GM21723 (cell line): ENCODE results near the gene TXNRD2.
"Not testable (repeated sequence)": the region's sequence is repeated elsewhere in the genome, so short reads cannot be mapped to it uniquely, and the experiment has no call there.

Experiments
- ATAC-seq: cut with Tn5 transposase; IDR thresholded peaks from one replicate; pipeline ENCODE4 v1.9.1; 2021; ENCODE audit warnings: mild to moderate bottlenecking, moderate library complexity; ENCODE audit not compliant: unreplicated experiment

TXNRD2 gene

DNA sequence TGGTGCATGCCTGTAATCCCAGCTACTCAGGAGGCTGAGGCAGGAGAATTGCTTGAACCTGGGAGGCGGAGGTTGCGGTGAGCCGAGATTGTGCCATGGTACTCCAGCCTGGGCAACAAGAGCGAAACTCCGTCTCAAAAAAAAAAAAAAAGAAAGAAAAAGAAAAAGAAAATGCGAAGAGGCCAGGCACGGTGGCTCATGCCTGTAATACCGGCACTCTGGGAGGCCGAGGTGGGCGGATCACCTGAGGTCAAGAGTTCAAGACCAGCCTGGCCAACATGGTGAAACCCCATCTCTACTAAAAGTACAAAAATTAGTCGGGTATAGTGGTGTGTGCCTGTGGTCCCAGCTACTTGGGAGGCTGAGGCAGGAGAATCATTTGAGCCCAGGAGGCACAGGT is 15.6 kb downstream of the TXNRD2 start:
- ATAC-seq, result not testable (repeated sequence)

DNA sequence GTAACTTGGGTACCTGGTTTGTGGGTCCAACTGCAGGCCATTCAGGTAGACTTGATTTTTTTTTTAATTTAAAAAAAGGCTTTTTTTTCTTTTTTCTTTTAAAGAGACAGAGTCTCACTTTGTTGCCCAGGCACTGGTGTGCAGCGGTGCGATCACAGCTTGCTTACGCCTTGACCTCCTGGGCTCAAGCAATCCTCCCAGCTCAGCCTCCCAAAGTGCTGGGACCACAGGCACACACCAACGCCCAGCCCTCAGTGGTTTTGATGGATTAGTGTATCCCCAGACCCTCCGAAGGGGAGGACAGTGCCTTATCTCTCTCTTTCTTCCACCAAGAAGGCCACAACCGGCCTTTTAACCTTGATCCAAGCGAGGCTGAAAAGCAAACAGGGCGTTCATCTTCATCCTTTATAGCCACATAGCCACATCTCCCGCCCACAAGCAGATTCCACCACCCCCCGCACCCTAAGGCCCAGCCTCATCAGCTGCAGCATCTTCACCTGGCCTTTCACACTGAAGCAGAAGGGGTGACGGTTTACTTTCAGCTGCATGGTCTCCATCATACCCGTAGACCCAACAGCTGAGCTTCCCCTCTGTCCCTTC is 17.6 kb downstream of the TXNRD2 start:
- no peak for ATAC-seq

DNA sequence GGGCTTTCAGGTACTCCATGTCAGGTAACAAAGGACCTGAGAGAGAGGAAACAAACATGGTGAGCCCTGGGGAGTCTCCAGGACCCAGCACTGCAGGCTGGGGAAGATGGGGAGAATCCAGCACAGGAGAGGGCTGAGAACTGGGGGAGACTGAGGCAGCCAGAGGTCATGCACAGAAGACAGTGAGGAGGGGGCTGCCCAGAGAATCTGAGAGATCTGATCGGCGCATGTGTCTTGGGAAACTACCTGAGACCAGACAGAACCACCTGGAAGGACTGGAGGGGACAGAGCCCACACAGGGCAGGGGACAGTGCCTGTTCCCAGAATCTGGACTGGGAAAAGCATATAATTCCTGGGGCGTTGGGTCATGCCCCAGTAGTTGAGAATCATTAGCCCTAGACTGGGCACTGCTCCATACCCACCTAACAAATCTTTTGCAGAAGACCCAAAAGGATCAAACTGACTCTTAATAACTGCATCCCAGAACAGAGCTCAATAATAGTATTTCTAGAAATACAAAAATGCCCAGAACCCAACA is 20.0 kb downstream of the TXNRD2 start:
- no peak for ATAC-seq

DNA sequence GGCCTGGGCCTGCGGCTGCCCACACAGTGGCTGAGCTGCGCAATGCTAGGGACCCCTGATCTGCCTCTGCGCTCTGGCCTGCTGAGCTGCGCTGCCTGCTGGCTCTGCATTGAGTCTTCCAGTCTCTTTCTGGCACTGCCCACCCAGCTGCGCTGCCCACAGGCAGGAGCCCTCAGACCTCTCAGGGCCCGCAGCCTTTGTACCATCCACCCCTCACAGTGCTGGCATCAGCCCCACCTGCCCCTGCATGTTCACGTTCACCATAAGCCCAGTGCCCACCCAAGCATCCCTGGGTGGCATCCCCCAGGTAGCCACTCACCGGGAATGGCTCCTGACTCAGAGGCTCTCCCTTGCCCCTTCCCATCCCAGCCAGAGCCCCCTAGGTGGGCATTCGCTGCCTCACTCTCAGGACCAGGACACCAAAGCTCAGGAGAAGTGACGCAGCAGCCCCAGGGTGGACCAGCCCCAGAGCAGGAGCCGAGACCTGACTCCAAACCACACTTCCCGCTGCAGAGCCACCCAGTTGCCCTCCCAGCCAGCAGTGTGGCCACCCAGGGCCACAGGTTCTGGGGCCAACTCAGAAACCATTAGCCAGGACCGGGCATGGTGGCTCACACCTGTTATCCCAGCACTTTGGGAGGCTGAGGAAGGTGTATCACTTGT is 21.8 kb downstream of the TXNRD2 start:
- no peak for ATAC-seq

DNA sequence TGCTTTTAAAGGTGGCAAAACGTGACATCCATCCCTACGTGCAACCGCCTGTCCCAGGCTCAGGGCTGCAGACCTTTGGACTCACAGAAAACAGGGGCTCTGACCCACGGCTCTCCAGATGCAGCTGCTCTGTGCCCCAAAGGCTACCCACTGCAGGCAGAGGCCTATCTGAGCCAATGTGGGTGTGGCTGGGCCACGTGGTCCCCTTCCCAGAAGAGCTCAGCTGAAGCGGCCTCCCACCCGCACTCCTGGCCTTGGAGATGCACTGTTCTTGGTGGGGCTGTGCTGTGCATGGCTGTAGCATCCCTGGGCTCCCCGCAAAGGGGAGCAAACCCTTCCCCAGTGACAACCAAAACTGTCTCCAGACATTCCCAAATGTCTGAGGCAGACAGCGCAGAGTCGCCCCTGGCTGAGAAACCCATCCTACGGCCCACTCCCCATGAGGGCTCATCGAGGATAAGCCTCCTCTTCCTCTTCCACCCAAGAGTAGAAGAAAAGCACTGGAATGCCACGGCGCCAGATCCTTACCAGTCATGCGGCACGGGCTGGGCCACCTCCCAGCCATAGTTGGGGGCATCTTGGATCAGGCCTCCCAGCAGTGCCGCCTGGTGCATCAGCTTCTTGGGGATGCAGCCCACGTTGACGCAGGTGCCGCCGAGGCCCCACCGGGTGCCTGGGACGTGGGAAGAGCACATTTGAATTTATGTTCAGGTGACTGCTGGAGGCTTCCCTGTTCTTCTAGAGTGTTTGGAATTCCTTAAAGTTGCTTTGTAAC is 23.1 kb downstream of the TXNRD2 start:
- ATAC-seq, result no peak

DNA sequence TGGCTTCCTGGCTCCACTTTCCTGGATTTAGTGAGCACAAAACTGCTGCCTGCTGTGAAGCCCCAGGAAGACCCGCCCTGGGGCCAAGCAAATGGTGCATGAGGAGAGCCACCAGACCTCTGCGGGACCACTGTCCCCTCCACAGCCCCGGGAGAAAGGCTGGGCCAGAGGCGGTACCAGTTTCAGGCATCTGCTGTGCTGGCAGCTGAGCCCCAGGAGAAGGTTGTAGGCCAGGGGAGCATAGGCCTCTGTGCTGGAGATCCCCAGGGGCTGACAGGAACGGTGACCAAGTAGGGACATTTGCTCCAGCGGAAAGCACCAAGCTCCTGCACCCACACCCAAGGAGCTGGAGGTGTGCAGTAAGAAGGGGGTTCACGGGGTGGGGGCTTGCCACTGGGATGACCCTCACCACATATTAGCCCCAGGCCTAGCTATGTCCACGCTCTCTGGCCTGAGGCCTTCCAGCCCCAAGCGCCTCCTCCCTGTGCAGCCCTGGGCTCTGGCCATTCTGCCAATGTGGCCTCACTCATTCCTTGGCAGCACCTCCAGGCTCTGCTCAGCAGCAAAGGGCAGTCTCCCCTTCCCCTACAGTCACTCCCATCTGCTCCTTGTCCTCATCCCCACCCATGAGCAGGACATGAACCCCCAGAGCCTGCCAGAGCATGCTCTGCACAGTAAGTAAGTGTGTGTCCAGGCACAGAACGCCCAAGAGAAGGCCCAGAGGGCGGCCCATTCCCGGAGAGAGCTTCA is 24.1 kb downstream of the TXNRD2 start:
- ATAC-seq, result no peak

DNA sequence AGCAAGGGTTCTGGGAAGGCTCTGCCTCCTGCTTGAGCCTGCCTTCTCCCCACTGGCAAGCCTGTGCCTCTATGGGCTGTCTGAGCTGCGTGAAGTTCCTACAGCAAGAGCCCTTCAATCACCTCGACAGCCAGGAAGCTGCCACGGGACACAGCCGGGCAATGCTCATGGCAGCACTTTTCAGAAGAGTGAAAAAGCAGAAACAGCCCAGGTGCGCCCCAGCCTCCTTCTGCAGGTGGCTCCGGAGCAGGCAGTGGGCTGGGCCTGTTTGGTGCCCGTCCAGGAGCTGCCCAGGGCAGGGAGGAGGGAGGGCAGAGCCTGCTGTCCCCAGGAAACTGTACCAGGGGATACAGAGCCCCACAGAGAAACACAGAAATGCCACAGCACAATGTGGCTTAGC is 24.7 kb downstream of the TXNRD2 start:
- no peak for ATAC-seq

DNA sequence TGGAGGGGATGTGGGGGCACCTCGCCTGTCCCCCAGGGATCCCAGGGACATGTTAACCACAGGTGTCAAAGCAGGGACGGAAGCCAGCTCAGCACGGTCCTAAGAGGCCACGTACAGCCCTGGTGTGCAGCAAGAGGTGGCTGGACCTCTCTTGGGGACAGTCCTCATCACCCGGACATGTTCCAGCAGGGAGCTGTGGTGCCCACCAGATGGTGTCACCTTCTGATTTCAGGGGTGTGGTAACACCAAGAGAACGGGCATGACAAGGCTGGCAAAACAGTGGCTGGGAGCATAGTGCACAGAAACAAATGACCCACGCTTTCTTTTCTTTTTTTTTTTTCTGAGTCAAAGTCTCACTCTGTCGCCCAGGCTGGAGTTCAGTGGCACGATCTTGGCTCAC is 25.6 kb downstream of the TXNRD2 start:
- no peak for ATAC-seq

DNA sequence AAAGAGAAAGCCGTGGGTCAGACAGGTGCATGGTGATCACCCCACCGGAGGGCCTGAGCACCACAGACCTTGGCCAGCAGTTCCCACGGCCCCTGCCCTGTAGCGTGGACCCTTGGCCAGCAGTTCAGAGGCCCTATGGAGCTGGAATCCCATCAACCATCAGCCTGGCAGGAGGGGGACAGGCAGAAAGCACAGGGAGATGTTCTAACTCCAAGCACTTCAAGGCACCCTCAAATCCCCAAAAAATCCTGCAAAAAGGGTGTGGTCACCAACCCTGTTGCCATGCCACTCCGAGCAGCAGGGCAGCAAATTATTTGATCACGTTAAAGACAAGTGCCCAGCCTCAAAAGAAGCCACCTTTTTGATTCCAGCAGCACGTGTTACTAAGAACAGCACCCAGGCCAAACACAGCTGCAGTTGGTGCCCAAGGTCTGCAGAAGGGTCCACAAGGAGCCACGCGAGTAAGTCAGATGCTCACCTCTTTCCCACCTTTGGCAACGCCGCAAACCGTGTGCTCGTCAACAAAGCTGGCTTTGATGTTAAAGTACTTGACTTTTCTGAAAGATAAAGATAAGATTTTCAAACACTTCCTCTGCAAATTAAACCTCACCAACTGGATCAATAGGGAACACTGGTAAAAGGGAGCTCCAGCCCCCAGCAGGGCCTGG is 26.2 kb downstream of the TXNRD2 start:
- no peak for ATAC-seq

DNA sequence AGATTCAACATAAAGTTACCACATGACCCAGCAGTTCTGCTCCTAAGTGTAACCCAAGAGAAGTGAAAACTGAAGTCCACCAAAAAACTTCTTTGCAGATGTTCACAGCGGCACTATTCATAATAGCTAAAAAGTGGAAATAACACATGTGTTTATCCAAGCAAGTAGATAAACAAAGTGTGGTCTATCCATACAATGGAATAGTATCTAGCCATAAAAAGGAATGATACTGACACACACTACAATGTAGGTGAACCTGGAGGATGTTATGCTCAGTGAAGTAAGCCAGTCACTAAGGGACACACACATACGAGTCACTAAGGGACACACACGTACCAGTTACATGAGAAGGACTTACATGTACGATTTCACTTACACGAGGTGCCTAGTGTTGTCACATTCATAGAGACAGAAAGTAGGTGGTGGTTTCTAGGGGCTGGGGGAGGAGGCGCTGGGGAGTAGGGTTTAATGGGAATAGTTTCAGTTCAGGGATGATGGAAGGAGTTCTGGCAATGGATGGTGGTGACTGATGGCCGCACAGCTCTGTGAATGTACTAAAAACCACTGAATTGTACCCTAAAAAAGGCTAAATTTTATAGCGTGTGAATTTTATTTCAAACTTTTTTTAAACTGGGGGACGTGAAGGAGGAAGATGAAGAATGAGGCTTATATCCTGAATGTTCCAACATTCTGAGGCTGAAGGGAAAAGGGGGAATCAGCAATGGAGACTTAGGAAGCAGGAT is 27.2 kb downstream of the TXNRD2 start:
- ATAC-seq, result no peak

DNA sequence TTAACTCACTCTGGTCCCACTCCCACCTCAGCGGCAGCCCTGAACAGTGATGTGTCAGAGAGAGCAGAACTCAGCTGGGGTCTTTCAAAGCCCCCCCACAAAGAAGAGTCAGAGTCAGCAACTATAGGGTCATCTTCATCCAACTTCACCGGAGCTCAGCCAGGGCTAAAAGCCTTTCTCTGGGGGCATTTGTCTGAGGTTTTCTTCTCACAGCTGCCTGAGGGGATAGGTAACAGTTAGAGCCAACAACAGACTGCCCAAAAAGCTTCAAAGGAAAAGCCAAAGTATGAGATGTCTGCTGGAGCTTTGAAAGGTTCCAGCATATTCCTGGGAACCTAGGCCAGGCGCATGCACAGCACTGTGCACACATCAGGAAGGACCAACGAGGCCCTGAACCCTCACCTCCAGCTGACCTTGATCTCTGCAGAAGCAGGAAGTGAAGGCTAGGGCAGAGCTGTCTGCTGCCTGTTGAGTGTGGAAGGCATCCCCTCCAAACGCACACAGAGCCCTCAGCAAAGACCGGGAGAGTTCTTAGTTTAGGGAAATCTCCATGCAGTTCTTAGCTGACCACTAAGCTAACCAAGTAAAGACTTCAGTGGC is 28.2 kb downstream of the TXNRD2 start:
- no peak for ATAC-seq

DNA sequence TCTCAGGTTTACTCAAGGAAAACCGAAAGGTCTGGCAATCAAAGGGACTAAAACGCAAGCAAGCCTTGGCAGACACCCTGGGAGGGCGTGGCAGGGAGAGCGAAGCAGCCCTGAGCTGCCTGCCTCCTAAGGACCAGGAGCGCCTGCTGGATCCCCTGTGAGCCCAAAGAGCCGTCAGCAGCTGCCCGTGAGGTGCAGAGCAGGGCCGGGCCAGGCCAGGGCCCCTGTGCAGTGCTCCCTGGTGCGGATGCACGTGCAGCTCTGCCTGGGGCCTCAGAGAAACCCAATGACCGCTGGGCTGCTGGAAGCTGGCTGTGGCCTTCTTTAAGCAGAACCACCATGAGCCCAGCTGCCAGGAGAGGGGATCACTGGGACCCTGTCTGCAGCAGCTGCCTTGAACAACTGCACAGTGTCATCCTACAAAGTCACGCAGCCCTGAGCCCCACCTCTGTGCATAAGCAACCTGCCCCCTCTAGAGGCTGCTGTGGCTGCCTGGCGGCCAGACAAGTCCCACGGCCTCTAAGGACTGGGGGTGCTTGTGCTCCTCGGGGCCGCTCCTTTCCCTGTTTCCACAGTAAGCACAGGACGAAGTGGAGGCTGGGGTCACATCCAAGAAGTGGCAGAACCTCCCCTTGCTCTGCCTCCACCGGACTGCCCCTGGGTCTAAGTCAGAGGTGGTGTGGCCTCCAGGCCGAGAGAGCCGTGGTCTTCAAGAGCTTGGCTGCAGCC is 29.2 kb downstream of the TXNRD2 start:
- ATAC-seq, result no peak

DNA sequence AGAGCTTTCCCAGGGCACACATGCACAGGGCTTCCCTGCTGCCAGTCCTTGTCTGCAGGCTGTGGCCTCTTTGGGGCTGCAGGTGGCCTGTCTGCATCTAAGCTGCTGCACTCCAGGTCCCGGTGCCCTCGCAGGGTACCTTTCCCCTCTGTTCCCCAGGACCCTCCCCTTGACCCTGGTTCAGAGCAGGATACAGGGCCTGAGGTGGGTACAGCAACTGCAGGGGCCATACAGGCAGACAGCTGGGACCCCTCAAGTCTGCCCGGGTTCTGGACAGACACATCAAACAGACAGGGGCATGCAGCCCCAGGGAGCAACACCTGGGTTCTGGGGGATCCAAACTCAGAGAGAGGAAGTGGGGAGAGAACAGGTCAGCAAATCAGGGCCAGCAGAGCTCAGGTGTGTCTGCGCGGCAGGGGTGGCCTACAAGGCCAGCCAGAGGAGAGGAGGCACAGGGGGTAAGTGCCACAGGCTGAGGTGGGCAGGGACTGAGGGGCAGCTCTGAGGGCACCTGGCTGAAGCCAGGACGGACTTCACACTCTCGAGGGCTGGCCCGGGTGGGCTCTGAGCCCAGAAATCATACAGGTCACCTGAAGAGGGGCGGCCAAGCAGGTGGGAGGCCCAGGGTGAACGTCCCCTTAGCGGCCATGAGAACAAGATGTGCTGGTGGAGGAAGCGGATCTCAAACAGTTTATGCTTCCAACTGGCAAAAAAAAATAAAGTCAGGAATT is 29.9 kb downstream of the TXNRD2 start:
- no peak for ATAC-seq

DNA sequence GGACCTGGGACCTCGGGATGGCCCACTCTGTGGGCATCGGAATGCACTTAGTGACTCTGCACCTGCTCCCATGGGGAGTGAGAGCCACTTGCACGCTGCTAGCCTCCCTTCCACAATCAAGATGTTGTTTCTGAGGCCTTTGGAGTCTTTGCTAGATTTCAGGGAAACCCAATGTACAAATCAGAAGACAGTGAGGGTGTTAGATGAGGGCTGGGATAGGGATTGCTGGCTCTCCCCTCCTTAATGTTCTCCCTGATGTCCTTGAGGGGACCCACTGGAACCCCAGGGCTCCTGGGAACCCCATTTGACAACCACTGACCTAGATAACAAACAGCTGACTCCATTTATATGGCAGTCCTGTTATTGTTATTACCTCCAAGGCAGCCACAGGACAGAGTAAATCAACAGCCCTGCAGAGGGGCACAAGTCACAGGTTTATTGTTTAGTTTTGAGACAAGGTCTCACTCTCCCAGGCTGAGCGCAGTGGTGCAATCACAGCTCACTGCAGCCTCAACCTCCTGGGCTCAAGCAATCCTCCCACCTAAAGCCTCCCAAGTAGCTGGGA is 31.4 kb downstream of the TXNRD2 start:
- ATAC-seq, result no peak

DNA sequence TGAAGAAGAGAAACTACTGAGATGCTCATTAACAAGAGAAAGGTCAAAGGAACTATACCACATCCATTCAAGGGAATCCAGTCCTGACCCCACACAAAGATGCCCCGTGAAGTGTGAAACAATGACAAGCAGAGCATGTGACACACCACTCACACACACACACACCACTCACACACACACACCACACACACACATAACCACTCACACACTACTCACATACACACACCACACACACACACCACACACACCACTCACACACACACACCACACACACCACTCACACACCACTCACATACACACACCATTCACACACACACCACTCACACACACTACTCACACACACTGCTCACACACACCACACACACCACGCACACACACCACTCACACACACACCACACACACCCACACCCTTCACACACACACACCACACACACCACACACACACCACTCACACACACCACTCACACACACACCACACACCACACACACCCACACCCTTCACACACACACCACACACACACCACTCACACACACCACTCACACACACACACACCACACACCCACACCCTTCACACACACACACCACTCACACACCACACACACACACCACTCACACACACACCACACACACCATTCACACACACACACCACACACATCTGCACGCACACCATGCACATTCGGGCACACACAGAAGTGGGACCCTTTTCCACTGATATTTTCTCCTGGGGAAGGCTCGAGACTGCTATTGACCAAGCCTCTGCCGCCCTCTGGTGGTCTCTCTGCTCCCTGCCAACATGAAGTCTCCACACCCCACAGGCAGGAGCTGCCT is 32.1 kb downstream of the TXNRD2 start:
- ATAC-seq, result no peak

DNA sequence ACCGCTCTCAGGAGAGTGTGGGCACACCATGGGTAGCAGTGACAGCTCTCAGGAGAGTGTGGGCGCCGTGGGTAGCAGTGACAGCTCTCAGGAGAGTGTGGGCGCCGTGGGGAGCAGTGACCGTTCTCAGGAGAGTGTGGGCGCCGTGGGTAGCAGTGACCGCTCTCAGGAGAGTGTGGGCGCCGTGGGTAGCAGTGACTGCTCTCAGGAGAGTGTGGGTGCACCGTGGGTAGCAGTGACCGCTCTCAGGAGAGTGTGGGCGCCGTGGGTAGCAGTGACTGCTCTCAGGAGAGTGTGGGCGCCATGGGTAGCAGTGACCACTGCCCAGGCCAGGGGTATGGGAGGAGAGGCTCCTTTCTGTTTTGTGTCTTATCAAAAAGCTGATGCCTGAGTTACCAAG is 33.7 kb downstream of the TXNRD2 start:
- not testable (repeated sequence) for ATAC-seq

DNA sequence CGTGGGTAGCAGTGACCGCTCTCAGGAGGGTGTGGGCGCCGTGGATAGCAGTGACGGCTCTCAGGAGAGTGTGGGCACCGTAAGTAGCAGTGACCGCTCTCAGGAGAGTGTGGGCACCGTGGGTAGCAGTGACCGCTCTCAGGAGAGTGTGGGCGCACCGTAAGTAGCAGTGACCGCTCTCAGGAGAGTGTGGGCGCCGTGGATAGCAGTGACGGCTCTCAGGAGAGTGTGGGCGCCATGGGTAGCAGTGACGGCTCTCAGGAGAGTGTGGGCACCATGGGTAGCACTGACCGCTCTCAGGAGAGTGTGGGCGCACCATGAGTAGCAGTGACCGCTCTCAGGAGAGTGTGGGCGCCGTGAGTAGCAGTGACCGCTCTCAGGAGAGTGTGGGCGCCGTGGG is 34.8 kb downstream of the TXNRD2 start:
- not testable (repeated sequence) for ATAC-seq
